Endothelial cell of umbilical vein (primary cell): ENCODE data around the gene CLCN2. TPM values are rescaled to one million over a fixed set of nuclear protein-coding genes. Genes with fewer than 3 reads are reported as not detected.

Source experiments
- BruUV-seq: library from RNA; stranded (reverse); fragments of 400-500 nt; replicated peaks from 2 replicates; lab custom pipeline; 2021; lab: Mats Ljungman, UMichigan
- CTCF ChIA-PET: fragments of 300-600, 350-600 bp; sonication (Branson Sonifier 250); formaldehyde crosslinking; loops from one replicate; lab custom pipeline; 2021; ENCODE audit warnings: antibody characterized with exemption, inconsistent platforms; lab: Charles Lee
- POLR2A ChIA-PET: fragments of 300-600, 350-600 bp; sonication (Branson Sonifier 250); formaldehyde crosslinking; loops from one replicate; lab custom pipeline; 2021; ENCODE audit warnings: antibody characterized with exemption, inconsistent platforms; lab: Charles Lee
- DNase-seq: peaks from one replicate; pipeline ENCODE4 v3.0.0-alpha.2; 2011; ENCODE audit warnings: low read depth, low spot score
- FAIRE-seq: peaks from 2 replicates; lab custom pipeline; 2011; peaks lifted over from hg19 to GRCh38; lab: Jason Lieb, UNC
- H2AFZ ChIP-seq: 2 replicates; pipeline ENCODE4 v1.6.0; 2012; ENCODE audit warnings: low read depth, low read length, control low read depth, inconsistent platforms
- H3K27ac ChIP-seq: 2 replicates; pipeline ENCODE4 v1.5.1; 2011; ENCODE audit warnings: low read depth, mild to moderate bottlenecking, control low read depth, low read length, moderate library complexity; ENCODE audit not compliant: insufficient read depth
- H3K27me3 ChIP-seq, 2 experiments: 2 replicates each; pipeline versions ENCODE4 v1.6.0 to v1.6.1; 2011; ENCODE audit warnings: low read length in 2 of 2, mixed read lengths in 1 of 2; ENCODE audit not compliant: control insufficient read depth in 2 of 2, insufficient read depth in 2 of 2
- H3K36me3 ChIP-seq, 2 experiments: 2 replicates in 1 of 2; 3 replicates in 1 of 2; pipeline ENCODE4 v1.5.1; 2011; ENCODE audit warnings: low read length in 2 of 2, mild to moderate bottlenecking in 1 of 2, moderate library complexity in 1 of 2; ENCODE audit not compliant: control insufficient read depth in 2 of 2, insufficient read depth in 2 of 2; ENCODE audit errors: extremely low read depth in 1 of 2
- H3K4me1 ChIP-seq: 3 replicates; pipeline ENCODE4 v1.5.1; 2011; ENCODE audit warnings: mild to moderate bottlenecking, low read length; ENCODE audit not compliant: control insufficient read depth, insufficient read depth; ENCODE audit errors: extremely low read depth
- H3K4me2 ChIP-seq: 2 replicates; pipeline ENCODE4 v1.6.1; 2011; ENCODE audit warnings: low read length, control low read depth, mixed read lengths; ENCODE audit not compliant: insufficient read depth
- H3K4me3 ChIP-seq, 3 experiments: fragments of 200-600 bp in 1 of 3; sonication (generic), shearing (Covaris generic) in 1 of 3; replicated peaks in 1 of 3; 2 replicates each; pipeline ENCODE4 v1.5.1; 2011 to 2016; ENCODE audit warnings: control low read depth in 3 of 3, low read length in 3 of 3, mild to moderate bottlenecking in 2 of 3, inconsistent platforms in 1 of 3, low read depth in 1 of 3, moderate library complexity in 1 of 3; ENCODE audit not compliant: insufficient read depth in 1 of 3
- H3K79me2 ChIP-seq: 2 replicates; pipeline ENCODE4 v1.6.0; 2012; ENCODE audit warnings: low read length, inconsistent platforms; ENCODE audit not compliant: control insufficient read depth, insufficient read depth
- H3K9ac ChIP-seq: replicated peaks from 2 replicates; pipeline ENCODE3; 2011; ENCODE audit warnings: low read length, control low read depth; ENCODE audit not compliant: insufficient read depth; ENCODE audit errors: extremely low read depth
- H3K9me1 ChIP-seq: replicated peaks from 3 replicates; pipeline ENCODE4 v1.6.0; 2011; ENCODE audit warnings: mild to moderate bottlenecking, low read length; ENCODE audit not compliant: control insufficient read depth, insufficient read depth; ENCODE audit errors: extremely low read depth
- H3K9me3 ChIP-seq: replicated peaks from 2 replicates; pipeline ENCODE4 v1.5.1; 2012; ENCODE audit warnings: low read length, inconsistent platforms; ENCODE audit not compliant: control insufficient read depth, insufficient read depth
- H4K20me1 ChIP-seq: replicated peaks from 2 replicates; pipeline ENCODE3; 2011; ENCODE audit warnings: mild to moderate bottlenecking, low read length; ENCODE audit not compliant: control insufficient read depth, insufficient read depth; ENCODE audit errors: extremely low read depth
- EZH2 ChIP-seq: IDR thresholded peaks from 2 replicates; pipeline ENCODE4 v1.6.1; 2012; ENCODE audit warnings: borderline replicate concordance, low read depth, mild to moderate bottlenecking, moderate library complexity, low read length, inconsistent platforms; ENCODE audit not compliant: severe bottlenecking
- FOS ChIP-seq: IDR thresholded peaks from 2 replicates; pipeline ENCODE4 v1.6.1; 2011; ENCODE audit warnings: mild to moderate bottlenecking, low read length, moderate library complexity, borderline replicate concordance; ENCODE audit not compliant: insufficient read depth
- GATA2 ChIP-seq: IDR thresholded peaks from 2 replicates; pipeline ENCODE4 v1.7.0; 2011; ENCODE audit warnings: low read depth, mild to moderate bottlenecking, moderate library complexity, mixed read lengths, low read length; ENCODE audit not compliant: insufficient read length, insufficient read depth
- JUN ChIP-seq: IDR thresholded peaks from 2 replicates; pipeline ENCODE4 v1.6.1; 2011; ENCODE audit warnings: borderline replicate concordance, low read depth; ENCODE audit not compliant: insufficient read length, insufficient read depth
- MYC ChIP-seq: IDR thresholded peaks from one replicate; pipeline ENCODE4 v1.6.1; 2011; ENCODE audit warnings: mild to moderate bottlenecking, low read depth, low read length
- POLR2A ChIP-seq: IDR thresholded peaks from 2 replicates; pipeline ENCODE4 v1.6.1; 2012; ENCODE audit warnings: low read depth, mild to moderate bottlenecking, control low read depth, low read length
- POLR2AphosphoS5 ChIP-seq: IDR thresholded peaks from 2 replicates; pipeline ENCODE4 v1.6.1; 2012; ENCODE audit warnings: low read depth, mild to moderate bottlenecking, control low read depth, low read length, moderate library complexity; ENCODE audit not compliant: insufficient read depth
- dilution Hi-C: fragments of 300-500 bp; cut with MboI; formaldehyde crosslinking; loops from one replicate; pipeline ENCODE4 v1.15.0; 2019; ENCODE audit warnings: low sequenced_read_pairs; ENCODE audit not compliant: extremely low pct_ligation_motif_present
- intact Hi-C: fragments of 100-400 bp; cut with micrococcal nuclease; formaldehyde crosslinking; loops from one replicate; pipeline ENCODE4 v1.10.0; 2022
- polyA plus RNA-seq, 4 experiments: library from polyadenylated mRNA; depleted of rRNA in 3 of 4; stranded (reverse) in 3 of 4; unstranded in 1 of 4; fragments of >200 nt; gene quantifications; 2 replicates each; pipeline versions ENCODE4 v1.2.1 to v1.2.3, GENCODE V29; 2011 to 2012; ENCODE audit warnings: missing spikeins in 1 of 4
- total RNA-seq: library from RNA; stranded (reverse); gene quantifications from 2 replicates; pipeline ENCODE4 v1.2.3, GENCODE V29; 2021
- TF ChIP-seq, protein P1 (sequence below), 2 donors: IDR thresholded peaks; 1 replicate in 1 of 2; 2 replicates in 1 of 2; pipeline ENCODE4 v1.5.1; 2011; ENCODE audit warnings: low read length in 2 of 2, mild to moderate bottlenecking in 2 of 2, moderate library complexity in 2 of 2, control low read depth in 1 of 2, inconsistent platforms in 1 of 2, low read depth in 1 of 2; ENCODE audit not compliant: insufficient read depth in 1 of 2; ENCODE audit errors: extremely low read depth in 1 of 2
- TF ChIP-seq, protein P2 (sequence below): IDR thresholded peaks from 2 replicates; pipeline ENCODE4 v1.6.1; 2011; ENCODE audit not compliant: insufficient read depth, insufficient read length

Gene CLCN2
- total and polyA plus RNA-seq, 2 donors (not counting 3 experiments of a cell fraction or from before 2014, with no cell fraction given): 3.5 to 6.5 TPM

DNA sequence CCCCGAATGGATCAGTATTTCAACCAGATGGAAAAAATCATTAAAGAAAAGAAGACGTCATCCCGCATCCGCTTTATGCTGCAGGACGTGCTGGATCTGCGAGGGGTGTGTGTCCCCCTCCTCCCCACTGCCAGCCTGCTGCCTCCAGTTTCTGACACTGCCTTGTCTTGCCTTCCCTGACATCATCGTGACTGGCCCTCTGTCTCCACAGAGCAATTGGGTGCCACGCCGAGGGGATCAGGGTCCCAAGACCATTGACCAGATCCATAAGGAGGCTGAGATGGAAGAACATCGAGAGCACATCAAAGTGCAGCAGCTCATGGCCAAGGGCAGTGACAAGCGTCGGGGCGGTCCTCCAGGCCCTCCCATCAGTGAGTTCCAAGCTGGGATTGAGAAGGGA, 36.1 kb downstream of the CLCN2 start:
- Histone ChIP-seq H2AFZ (no peak overlapping the region), H3K4me1 (peaks cover 9% of the 10 kb centered on the region), H3K9me1 (no peaks in the 10 kb centered on the region), H3K79me2 (peaks cover 73% of the 10 kb centered on the region), H3K27ac (no peak overlapping the region), H3K27me3 (no peaks in the 10 kb centered on the region), H3K9ac (no peak overlapping the region), H3K4me2 (no peak overlapping the region), H4K20me1 (no peaks in the 10 kb centered on the region), H3K36me3 (peaks cover 76 to 84% of the 10 kb centered on the region in 2 experiments), H3K4me3 (no peak overlapping the region), H3K9me3 (no peaks in the 10 kb centered on the region)
- TF ChIP-seq, protein P1, sequence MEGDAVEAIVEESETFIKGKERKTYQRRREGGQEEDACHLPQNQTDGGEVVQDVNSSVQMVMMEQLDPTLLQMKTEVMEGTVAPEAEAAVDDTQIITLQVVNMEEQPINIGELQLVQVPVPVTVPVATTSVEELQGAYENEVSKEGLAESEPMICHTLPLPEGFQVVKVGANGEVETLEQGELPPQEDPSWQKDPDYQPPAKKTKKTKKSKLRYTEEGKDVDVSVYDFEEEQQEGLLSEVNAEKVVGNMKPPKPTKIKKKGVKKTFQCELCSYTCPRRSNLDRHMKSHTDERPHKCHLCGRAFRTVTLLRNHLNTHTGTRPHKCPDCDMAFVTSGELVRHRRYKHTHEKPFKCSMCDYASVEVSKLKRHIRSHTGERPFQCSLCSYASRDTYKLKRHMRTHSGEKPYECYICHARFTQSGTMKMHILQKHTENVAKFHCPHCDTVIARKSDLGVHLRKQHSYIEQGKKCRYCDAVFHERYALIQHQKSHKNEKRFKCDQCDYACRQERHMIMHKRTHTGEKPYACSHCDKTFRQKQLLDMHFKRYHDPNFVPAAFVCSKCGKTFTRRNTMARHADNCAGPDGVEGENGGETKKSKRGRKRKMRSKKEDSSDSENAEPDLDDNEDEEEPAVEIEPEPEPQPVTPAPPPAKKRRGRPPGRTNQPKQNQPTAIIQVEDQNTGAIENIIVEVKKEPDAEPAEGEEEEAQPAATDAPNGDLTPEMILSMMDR (IDR thresholded peaks at IDR 0.05; ENCODE audit: extremely low read depth in 1 of 2, insufficient read depth in 1 of 2, low read depth in 1 of 2, low read length in 2 of 2): no peak
- TF ChIP-seq MYC (no peak), JUN (no peak), FOS (no peak)
- TF ChIP-seq, protein P2, sequence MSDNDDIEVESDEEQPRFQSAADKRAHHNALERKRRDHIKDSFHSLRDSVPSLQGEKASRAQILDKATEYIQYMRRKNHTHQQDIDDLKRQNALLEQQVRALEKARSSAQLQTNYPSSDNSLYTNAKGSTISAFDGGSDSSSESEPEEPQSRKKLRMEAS: no peak
- intact Hi-C loops: no loop called here
- FAIRE-seq: no peak
- POLR2A ChIA-PET: no interaction called here
- no peak for DNase-seq
- no TSS peak for BruUV-seq
- dilution Hi-C loops: no loop called here
- CTCF ChIA-PET: no interaction called here

DNA sequence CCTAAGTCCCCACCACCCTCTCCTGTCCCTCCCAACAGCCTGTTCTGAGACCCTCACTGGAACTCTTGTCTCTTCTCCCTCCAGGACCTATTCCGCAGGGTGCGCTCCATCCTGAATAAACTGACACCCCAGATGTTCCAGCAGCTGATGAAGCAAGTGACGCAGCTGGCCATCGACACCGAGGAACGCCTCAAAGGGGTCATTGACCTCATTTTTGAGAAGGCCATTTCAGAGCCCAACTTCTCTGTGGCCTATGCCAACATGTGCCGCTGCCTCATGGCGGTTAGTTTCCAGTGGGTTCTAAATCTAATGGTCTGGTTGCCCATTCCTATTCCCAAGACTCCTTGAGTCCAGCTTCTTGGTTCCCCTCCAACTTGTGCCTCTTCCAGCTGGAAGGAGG, 37.7 kb downstream of the CLCN2 start:
- no peaks in the 10 kb centered on the region for H4K20me1 ChIP-seq
- POLR2A ChIA-PET: no interaction called here

More for the DNA sequence above, 37.7 kb downstream of the CLCN2 start:
- dilution Hi-C loops (no loop called here), intact Hi-C loops (no loop called here)
- Histone ChIP-seq H3K36me3 (peaks cover 69 to 78% of the 10 kb centered on the region in 2 experiments), H3K9ac (no peak overlapping the region), H3K4me3 (no peak overlapping the region), H3K79me2 (peaks cover 83% of the 10 kb centered on the region), H3K4me2 (no peak overlapping the region), H2AFZ (no peak overlapping the region), H3K4me1 (peaks cover 23% of the 10 kb centered on the region), H3K9me1 (no peaks in the 10 kb centered on the region), H3K27ac (no peak overlapping the region), H3K27me3 (no peaks in the 10 kb centered on the region), H3K9me3 (no peaks in the 10 kb centered on the region)
- TF ChIP-seq JUN (no peak), POLR2AphosphoS5 (no peak), FOS (no peak), EZH2 (no peak), POLR2A (no peak), MYC (no peak), GATA2 (no peak)
- TF ChIP-seq, protein P2: no peak
- TF ChIP-seq, protein P1 (IDR thresholded peaks at IDR 0.05; ENCODE audit: extremely low read depth in 1 of 2, insufficient read depth in 1 of 2, low read depth in 1 of 2, low read length in 2 of 2): no peak
- DNase-seq (no peak), FAIRE-seq (no peak)
- BruUV-seq: no TSS peak
- CTCF ChIA-PET: no interaction called here
